ENCODE data around the gene EDEM3.
"Not testable (repeated sequence)": the region's sequence is repeated elsewhere in the genome, so short reads cannot be mapped to it uniquely, and the experiment has no call there.

EDEM3 gene

DNA sequence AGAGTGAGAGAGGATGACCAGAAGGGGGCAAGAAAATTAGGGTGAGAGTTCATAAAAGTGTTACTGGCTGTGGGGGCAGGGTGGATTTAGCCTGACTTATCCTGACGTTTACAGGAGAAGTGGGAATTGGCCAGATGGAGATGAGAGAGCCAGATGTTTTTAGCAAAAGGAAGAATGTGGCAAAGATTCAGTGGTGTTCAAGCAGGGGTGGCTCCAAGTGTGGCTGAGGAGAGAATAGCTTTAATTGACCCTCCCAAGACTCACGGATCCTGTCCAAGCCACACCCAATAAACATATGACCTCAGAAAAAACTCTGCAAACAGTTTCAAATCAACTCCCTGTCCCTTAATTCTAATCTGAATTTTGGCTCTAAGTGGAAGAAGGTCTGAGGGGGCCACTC is 35.2 kb upstream of the EDEM3 start:
- Histone ChIP-seq H3K27me3 (ENCODE audit: insufficient read depth, low read depth, severe bottlenecking) (no peaks in the 10 kb centered on the region), H3K36me3 (no peaks in the 10 kb centered on the region), H3K4me3 (ENCODE audit: low read depth, low read length) (no peak overlapping the region), H3K27ac (no peak overlapping the region), H3K9me3 (ENCODE audit: severe bottlenecking) (no peaks in the 10 kb centered on the region)
- TF ChIP-seq, protein P1, sequence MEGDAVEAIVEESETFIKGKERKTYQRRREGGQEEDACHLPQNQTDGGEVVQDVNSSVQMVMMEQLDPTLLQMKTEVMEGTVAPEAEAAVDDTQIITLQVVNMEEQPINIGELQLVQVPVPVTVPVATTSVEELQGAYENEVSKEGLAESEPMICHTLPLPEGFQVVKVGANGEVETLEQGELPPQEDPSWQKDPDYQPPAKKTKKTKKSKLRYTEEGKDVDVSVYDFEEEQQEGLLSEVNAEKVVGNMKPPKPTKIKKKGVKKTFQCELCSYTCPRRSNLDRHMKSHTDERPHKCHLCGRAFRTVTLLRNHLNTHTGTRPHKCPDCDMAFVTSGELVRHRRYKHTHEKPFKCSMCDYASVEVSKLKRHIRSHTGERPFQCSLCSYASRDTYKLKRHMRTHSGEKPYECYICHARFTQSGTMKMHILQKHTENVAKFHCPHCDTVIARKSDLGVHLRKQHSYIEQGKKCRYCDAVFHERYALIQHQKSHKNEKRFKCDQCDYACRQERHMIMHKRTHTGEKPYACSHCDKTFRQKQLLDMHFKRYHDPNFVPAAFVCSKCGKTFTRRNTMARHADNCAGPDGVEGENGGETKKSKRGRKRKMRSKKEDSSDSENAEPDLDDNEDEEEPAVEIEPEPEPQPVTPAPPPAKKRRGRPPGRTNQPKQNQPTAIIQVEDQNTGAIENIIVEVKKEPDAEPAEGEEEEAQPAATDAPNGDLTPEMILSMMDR (IDR thresholded peaks at IDR 0.05; ENCODE audit: low read depth, low read length), result no peak
- DNase-seq, result no peak

DNA sequence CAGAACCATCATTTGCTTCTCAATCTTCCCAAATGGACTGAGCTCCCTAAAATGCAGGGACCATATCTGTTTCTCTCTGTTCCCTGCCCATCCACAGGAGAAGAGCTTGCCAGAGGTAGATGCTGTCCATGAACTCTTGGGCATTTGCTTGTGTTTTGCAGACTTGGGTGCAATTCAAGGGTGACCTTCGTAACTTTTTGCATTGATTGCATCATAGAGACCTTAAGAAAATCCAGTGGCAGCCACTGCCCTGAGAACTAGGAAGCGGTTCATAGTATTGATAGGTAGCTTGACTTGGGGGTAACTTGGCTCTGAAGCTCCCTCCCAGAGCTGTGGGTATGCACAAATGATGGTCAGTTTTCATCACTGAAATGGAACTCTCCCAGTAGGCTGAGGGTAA is 34.3 kb upstream of the EDEM3 start:
- no peaks in the 10 kb centered on the region for H3K27me3 ChIP-seq (ENCODE audit: insufficient read depth, low read depth, severe bottlenecking)
- H3K27ac ChIP-seq, result no peak overlapping the region
- no peak for DNase-seq
- no peaks in the 10 kb centered on the region for H3K36me3 ChIP-seq
- no peak overlapping the region for H3K4me3 ChIP-seq (ENCODE audit: low read depth, low read length)
- TF ChIP-seq, protein P1 (IDR thresholded peaks at IDR 0.05; ENCODE audit: low read depth, low read length), result no peak
- no peaks in the 10 kb centered on the region for H3K9me3 ChIP-seq (ENCODE audit: severe bottlenecking)

DNA sequence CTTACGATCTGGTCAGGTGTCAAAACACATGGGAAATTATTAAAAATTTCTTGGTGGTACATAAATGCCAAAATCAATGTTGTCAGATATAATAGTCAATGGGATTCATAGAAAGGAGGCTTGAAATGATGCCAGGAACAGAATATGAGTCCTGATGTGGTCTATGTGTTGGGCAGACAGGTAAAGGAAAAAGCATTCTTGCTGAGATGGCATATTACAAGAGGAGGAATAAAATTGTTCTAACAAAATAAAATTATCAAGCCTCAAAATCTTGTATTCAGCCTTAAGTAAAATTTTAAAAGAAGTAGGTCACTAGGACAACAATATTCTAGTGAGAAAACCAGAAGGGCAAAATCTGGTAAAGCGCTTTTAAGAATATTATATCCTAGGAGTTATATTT is 30.9 kb upstream of the EDEM3 start:
- Histone ChIP-seq H3K27me3 (ENCODE audit: insufficient read depth, low read depth, severe bottlenecking) (no peaks in the 10 kb centered on the region), H3K9me3 (ENCODE audit: severe bottlenecking) (peaks cover 4% of the 10 kb centered on the region), H3K27ac (no peak overlapping the region), H3K36me3 (no peaks in the 10 kb centered on the region), H3K4me3 (ENCODE audit: low read depth, low read length) (no peak overlapping the region)
- no peak for DNase-seq
- TF ChIP-seq, protein P1 (IDR thresholded peaks at IDR 0.05; ENCODE audit: low read depth, low read length), result no peak

DNA sequence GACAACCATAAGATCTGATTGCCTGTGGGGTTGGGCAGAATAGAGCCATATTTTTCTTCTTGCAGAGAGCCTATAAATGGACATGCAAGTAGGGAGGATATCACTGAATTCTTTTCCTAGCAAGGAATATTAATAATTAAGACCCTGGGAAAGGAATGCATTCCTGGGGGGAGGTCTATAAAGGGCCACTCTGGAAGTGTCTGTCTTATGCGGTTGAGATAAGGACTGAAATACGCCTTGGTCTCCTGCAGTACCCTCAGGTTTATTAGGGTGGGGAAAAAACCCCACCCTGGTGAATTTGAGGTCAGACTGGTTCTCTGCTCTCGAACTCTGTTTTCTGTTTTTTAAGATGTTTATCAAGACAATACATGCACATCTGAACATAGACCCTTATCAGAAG is 29.1 kb upstream of the EDEM3 start:
- H3K27ac ChIP-seq; H3K27me3 ChIP-seq (ENCODE audit: insufficient read depth, low read depth, severe bottlenecking); DNase-seq: not testable (repeated sequence)

DNA sequence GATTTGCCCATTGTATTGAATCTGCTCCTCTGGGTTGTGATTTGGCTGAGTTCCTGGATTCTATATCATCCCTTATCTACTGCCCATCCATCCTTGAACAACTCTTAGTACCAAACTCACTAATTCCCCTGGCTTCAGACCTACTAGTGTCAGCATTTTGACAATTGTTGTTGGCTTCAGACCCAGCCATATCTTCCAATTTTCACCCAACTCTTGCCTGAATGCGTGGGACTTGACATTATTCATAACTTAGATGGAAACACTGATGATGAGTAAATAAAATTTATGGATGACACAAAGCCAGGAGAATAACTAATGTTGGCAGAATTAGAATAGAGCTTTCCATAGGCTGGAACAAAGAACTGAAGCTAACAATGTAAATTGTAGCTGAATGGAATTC is 27.3 kb upstream of the EDEM3 start:
- Histone ChIP-seq H3K9me3 (ENCODE audit: severe bottlenecking) (peaks cover 4% of the 10 kb centered on the region), H3K4me3 (ENCODE audit: low read depth, low read length) (no peak overlapping the region), H3K36me3 (no peaks in the 10 kb centered on the region), H3K27me3 (ENCODE audit: insufficient read depth, low read depth, severe bottlenecking) (no peaks in the 10 kb centered on the region), H3K27ac (no peak overlapping the region)
- DNase-seq, result no peak
- TF ChIP-seq, protein P1 (IDR thresholded peaks at IDR 0.05; ENCODE audit: low read depth, low read length), result no peak

More for the DNA sequence above, 29.1 kb upstream of the EDEM3 start:
- H3K9me3 ChIP-seq (ENCODE audit: severe bottlenecking); H3K4me3 ChIP-seq (ENCODE audit: low read depth, low read length); H3K36me3 ChIP-seq: not testable (repeated sequence)

DNA sequence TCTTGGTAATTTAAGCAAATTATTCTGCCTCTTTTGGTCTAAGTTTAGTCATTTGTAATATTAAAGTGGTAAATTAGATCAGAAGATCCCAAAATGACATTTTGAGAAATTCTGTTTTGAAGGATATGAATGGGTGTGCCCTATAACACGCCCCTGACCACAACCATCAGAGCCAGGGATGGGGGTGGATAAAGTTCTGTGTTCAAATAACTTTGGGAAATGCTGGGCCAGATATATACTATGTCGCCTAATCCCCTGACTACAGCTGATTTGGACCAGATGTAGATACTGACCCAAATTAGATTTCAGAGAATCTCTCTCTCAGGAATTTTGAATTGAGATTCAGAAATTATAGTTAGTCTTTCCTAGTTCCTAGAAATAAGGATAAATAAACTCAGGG is 21.2 kb upstream of the EDEM3 start:
- H3K9me3 ChIP-seq (ENCODE audit: severe bottlenecking), result no peaks in the 10 kb centered on the region
- H3K4me3 ChIP-seq (ENCODE audit: low read depth, low read length), result no peak overlapping the region
- DNase-seq, result no peak
- no peak overlapping the region for H3K27ac ChIP-seq
- no peaks in the 10 kb centered on the region for H3K36me3 ChIP-seq
- no peaks in the 10 kb centered on the region for H3K27me3 ChIP-seq (ENCODE audit: insufficient read depth, low read depth, severe bottlenecking)
- TF ChIP-seq, protein P1 (IDR thresholded peaks at IDR 0.05; ENCODE audit: low read depth, low read length), result no peak
